Spleen (tissue), 7 donors: ENCODE data around the gene TSPAN33.

Experiments
- CTCF ChIP-seq, 11 experiments: fragments of 200-600 bp in 7 of 11; fragments of 450-650 bp in 4 of 11; sonication (generic) in 4 of 11; IDR thresholded peaks in 8 of 11; conservative IDR thresholded peaks in 3 of 11; 1 replicate in 7 of 11; 2 replicates in 4 of 11; pipeline versions ENCODE4 v1.4.0 to v1.8.0; 2016 to 2021; ENCODE audit warnings: antibody characterized with exemption in 11 of 11, inconsistent platforms in 4 of 11, mild to moderate bottlenecking in 1 of 11
- POLR2A ChIP-seq, 3 donors: fragments of 450-650 bp; IDR thresholded peaks; one replicate each; pipeline ENCODE4 v1.5.1; 2017; ENCODE audit warnings: antibody characterized with exemption in 3 of 3, mild to moderate bottlenecking in 1 of 3
- donor health status: DM: no; HTN: no; CAD: no; lungs with moderate emphysema.
- donor health status: DM: no; HTN: no; CAD: no.
- donor health status: DM: no; HTN: no; CAD: no.

- TF ChIP-seq POLR2A (IDR thresholded peaks at IDR 0.05): no peak
- no peak for TF ChIP-seq CTCF (IDR thresholded peaks at IDR 0.05 in 8 of 11, conservative IDR thresholded peaks at IDR 0.05 in 3 of 11)
Observed at GRCh38 chr7:129187681-129188371, 43.3 kb downstream of the TSPAN33 start.
